HK-2 (cell line): ENCODE data around the gene NARF.
A peak's percentile ranks its signal among the peaks of the same experiment; 100 is the strongest.
"Not testable (repeated sequence)": the region's sequence is repeated elsewhere in the genome, so short reads cannot be mapped to it uniquely, and the experiment has no call there.

Source experiments
- DNase-seq: peaks from one replicate; pipeline ENCODE4 v3.0.0-alpha.2; 2018; ENCODE audit not compliant: unreplicated experiment

NARF gene

DNA sequence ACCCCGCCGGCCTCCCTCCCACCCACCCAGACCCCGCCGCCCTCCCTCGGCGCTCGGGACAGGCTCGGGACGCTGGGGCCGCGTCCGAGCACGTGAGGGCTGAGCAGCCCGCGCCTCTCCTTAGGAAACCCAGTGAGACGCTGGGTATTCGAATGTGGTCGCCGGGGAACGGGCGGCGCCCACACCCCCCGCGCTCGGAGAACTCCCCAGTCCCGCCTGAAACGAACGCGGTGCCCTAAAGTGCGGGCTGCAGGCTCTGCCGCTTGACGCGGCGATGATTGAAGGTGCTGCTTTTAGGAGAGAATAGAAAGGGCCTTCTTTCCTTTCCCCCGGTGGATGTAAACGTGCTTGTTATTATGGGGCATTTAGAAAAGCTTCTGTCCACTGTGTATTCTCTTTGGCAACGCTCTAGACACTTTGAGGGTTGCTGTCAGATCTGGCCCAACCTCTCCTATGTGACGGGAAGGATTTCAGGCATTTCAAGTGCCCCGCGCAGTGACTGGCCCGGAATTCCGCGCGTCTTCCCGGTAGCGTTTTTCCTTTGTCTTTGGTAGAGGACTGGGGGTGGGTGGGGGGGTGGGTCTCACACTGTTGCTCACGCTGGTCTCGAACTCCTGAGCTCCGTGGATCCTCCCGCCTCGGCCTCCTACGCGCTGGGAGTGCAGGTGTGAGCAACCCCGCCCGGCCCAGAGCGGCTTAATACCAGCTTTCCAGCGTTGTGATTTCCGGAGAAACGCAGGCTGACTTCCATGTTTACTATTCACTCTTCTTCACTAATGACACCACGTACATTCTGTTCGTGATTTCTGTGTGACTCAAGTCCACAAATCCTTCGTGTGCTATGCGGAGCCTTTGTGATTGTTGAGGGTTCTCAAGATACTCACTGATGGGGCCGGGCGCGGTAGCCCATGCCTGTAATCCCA, 39.2 kb downstream of the NARF start:
- peak; percentile 57 for DNase-seq

DNA sequence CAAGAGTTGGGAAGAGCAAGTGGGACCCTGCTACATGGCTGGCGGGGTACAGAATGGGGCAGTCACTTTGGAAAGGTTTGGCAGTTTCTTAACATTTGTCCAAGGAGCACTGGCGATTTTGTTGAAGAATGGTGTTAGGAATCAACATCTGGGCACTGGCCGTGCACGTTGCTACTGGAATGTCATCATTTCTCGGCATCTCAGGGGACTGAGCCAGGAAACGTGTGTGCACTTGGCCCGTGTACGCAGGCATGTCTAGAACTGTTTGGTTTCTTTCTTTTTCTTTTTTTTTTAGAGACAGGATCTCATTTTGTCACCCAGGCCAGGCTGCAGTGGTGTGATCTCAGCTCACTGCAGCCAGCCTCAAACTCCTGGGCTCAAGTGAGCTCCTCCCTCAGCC, 43.7 kb downstream of the NARF start:
- no peak for DNase-seq

DNA sequence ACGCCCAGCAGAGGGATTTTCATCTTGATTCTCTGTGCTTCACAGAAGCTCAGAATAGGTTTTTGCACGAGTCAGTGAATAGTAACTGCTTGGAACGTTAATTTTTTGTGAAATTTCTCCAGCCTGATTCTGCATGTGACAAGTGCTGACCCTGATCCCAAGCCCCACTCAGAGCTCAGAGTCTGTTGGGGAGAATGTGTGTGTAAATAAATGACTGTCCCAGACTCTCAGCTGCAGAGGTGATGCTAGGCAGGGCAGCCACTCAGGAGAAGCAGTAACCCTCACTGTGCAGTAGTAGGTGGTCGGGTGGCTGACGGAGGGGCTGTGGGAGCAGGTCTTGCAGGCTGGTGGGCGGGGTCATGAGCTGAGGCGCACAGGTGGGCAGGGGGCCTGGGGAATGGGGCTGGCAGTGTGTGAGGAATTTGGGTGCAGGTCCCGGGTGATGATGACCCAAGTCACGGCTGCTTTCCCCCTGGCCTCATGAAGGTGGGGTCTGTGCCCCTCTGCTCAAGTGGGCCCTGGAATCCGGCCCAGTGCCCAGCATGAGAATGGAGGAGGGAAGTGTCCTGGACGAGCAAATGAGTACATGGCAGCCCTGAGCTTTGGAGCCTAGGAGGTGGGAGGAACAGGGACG, 44.7 kb downstream of the NARF start:
- no peak for DNase-seq

DNA sequence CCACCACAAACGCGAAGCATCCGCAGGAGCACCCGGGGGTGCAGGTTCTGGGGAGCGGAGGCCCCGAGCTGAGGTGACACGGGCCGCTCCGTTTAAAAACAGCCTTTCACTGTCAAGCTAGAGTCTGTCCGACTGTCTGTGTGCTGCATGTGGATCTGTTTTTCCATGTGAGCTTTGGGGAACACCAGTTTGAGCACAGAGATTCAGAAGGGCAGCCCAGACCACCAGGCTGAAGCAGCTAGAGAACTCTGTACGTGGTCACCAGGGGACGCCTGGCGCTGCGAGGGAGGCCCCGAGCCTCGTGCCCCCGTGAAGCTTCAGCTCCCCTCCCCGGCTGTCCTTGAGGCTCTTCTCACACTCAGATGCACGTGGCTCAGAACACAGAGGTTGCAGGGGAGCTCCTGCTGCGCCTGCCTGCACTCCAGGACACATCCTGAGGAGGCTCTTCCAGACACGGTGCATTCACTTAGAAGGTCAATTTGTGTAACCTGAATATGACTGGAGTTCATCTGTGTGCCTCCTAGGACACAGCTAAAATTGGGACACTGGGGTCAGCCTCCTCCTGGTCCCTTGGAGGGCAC, 45.3 kb downstream of the NARF start:
- no peak for DNase-seq

DNA sequence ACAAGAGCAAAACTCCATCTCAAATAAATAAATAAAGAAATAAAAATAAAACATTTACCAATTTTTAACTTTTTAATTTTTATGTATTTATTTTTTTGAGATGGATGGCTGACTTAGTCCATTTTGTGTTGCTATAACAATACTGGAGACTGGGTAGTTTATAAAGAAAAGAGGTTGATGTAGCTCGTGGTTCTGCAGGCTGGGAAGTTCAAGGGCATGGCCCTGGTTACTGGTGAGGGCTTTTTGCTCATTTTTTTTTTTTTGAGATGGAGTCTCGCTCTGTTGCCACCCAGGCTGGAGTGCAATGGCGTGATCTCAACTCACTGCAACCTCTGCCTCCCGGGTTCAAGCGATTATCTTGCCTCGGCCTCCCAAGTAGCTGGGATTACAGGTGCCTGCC, 46.8 kb downstream of the NARF start:
- DNase-seq = no peak

DNA sequence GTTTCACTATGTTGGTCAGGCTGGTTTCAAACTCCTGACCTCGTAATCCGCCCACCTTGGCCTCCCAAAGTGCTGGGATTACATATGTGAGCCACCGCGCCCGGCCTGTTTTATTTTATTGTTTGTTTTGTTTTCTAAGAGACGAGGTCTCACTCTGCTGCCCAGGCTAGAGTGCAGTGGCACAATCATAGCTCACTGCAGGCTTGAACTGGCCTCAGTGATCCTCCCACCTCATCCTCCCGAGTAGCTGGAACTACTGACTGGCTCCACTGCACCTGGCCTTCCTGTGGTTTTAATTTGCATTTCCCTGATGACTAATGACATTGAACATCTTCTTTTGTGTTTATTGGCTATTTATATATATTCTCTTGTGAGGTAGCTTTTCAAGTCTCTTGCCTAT, 47.9 kb downstream of the NARF start:
- not testable (repeated sequence) for DNase-seq

DNA sequence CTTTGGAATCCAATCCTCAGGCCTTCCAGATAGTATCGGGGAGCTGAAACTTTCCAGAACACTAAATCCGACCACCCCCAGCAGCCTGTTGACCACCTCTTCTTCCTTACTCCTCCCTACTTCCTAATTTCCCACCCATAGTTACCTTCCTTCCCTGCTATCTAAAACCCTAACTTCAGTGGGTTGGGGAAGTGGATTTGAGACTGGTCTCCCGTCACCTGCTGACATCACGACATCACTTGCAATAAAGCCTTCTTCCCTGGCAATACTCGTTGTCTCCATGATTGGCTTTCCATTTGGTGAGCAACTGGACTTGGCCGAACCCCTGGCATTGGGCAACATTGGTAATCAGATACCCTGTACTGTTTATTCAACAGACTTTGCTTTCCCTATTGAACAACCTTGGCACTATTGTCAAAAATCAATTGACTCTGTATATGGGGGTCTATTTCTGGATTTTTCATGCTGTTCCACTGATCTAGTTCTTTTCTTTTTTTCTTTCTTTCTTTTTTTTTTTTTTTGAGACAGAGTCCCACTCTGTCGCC, 49.2 kb downstream of the NARF start:
- DNase-seq = no peak

DNA sequence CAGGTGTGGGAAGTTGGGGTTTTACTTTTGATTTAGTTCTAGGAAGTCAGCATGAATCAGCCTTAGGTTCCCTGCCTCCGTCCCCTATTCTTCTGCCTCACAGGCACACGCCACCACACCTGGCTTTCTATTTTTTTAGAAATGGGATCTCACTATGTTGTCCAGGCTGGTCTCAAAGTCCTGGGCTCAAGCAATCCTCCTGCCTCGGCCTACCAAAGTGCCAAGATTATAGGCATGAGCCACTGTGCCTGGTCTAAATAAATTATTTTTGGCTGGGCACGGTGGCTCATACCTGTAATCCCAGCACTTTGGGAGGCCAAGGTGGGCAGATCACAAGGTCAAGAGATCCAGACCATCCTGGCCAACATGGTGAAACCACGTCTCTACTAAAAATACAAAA, 53.1 kb downstream of the NARF start:
- DNase-seq = not testable (repeated sequence)

DNA sequence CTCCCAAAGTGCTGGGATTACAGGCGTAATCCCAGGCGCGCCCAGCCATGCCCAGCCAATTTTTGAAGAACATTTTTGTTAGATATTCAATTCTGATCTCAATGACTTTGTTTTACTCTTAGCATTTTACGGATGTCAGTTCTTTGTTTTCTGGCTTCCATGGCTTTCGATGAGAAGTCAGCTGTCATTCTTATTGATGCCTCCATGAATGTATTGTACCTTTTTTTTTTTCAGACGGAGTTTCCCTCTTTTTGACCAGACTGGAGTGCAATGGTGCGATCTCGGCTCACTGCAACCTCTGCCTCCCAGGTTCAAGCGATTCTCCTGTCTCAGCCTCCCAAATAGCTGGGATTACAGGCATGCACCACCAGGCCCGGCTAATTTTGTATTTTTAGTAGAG, 55.3 kb downstream of the NARF start:
- not testable (repeated sequence) for DNase-seq

DNA sequence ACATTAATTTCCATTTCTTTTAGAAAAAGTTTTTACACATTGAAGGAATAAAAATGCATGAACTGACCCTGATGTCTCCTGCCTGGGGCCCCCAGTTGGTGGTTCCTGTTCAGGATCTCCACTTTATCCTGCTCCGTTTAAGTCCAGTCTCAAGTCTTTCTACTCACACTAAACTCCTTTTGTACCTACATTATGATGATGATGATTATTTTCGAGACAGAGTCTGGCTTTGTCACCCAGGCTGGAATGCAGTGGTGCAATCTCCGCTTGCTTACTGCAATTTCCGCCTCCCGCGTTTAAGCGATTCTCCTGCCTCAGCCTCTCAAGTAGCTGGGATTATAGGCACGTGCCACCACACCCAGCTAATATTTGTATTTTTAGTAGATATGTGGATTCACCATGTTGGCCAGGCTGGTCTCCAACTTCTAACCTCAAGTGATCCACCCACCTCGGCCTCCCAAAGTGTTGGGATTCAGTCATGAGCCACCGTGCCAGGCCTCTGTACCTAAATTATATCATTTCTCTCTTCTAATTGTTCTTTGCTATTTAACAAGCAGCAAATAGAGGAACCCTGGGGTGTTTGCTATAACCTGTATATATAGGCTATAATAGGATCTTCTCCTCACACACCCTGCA, 58.8 kb downstream of the NARF start:
- DNase-seq = no peak

DNA sequence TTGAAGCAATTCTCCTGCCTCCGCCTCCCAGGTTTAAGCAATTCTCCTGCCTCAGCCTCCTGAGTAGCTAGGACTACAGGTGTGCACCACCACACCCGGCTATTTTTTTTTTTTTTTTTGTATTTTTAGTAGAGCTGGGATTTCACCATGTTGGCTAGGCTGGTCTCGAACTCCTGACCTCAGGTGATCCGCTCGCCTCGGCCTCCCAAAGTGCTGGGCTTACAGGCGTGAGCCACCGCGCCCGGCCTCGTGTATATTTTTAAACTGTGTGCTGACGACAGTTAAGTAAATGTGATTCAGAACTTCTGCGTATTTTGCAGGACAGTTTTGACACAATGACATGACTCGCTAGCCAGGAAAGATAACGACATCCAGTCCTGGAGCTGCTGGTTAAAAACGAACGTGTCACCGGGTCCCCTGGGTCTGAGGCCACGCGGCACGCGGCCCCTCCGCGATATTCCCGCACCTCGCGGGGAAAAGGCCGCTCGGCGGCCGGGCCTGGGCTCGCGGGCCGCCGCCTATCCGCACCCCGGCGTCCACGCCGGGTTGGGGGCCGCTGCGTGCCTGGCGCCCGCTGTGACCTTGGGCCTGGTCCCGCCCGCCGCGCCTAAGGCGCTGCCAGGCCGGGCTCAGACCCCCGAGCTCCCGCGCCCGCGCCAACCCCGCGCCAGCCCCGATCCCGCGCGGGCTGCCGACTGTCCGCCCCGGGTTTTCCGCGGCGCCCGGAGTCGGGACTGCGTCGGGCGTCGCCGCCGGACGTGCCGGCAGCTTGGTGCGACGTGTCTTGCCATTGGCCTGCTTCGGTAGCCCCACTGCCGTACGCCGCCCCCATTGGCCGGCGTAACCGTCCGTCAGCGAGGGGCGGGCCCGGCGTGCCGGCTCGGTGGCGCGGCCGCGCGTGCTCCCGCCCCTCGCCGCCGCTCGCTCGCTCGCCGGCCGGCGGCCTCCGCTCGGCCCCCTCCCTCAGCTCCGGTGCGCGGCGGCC, 60.6 kb downstream of the NARF start, which contains the start of gene FOXK2:
FOXK2 (plus strand) TSS at position 907 of the 985 bp plus-strand sequence. CDS start 157 bp downstream, outside the sequence.
- DNase-seq = peak; percentile 92

DNA sequence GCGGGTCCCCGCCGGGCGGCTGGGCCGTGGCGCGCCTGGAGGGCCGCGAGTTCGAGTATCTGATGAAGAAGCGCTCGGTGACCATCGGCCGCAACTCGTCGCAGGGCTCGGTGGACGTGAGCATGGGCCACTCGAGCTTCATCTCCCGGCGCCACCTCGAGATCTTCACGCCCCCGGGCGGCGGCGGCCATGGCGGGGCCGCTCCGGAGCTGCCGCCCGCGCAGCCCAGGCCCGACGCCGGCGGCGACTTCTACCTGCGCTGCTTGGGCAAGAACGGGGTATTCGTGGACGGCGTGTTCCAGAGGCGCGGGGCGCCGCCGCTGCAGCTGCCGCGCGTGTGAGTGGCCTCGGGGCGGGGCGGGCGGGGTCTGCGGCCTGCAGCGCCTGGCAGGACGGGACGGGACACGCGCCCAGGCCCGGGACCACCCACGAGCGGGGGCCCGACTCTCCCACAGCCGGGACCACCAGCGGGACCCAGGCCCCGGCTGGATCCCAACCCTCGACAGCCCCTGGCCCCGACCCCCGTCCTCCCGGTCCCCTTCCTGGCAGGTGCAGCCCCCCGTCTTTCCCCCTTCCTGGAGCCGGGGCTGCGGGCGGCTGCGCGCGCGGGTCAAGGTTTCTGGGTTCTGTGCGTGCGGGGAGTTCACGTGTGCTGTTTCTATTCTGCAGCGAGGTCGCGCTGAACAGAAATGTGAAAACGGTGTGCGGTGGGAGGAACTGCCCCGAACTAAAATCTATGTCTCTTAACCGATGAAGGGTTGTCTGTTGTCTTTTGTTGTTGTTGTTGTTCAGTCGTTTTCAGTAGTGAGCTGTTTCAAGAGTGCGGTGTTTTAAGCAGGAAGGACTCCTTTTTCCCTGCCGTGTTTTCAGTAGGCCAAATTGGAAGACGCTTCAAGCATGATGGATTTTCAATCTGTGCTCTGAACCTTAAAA, 61.7 kb downstream of the NARF start:
- peak; percentile 35 for DNase-seq

DNA sequence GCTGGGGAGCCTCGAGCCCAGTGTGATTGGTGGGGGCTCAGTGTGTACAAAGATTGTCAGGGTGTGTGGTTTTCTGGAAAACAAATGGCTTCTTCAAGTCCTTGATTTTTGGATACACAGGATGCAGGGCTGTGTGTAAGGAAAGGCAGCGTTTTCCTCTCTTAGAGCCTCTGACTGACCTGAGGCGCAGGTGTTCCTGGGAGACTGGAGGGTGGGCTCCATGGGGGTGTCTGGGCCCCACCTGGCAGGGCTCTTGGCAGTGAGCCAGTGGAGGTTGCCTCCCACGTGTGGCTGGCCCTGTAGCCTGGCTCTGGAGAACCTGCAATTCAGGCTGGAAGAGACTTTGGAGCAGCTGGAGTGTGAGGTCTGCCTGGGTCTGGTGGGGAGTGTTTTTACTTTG, 66.0 kb downstream of the NARF start:
- DNase-seq = no peak

DNA sequence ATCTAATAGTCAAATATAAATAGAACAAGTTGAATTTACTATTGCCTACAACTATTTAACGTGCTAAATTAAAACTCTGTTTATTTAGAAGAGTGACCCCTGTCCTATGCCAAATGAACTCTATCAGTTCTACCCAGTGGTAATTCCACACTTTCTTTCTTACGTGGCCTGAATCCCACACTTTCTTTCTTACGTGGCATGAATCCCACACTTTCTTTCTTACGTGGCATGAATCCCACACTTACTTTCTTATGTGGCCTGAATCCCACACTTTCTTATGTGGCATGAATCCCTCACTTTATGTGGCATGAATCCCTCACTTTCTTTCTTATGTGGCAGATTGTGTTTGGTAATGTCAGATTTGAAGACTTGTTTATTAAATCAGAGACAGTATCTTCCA, 67.2 kb downstream of the NARF start:
- DNase-seq = no peak

DNA sequence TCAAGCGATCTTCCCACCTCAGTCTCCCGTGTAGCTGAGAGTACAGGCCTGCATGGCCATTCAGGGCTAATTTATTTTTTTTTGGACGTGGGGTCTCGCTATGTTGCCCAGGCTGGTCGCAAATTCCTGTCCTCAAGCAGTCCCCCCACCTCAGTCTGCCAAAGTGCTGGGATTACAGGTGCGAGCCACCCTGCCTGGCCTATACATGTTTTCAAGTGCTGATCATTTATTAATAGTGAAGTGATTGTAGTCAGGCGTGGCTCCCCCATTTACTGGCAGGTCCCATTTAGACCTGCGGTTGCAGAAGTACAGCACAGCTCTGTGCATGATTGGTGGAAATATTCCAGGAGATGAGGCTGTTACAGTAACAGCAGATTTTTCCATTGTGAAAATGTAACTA, 69.4 kb downstream of the NARF start:
- DNase-seq = no peak

DNA sequence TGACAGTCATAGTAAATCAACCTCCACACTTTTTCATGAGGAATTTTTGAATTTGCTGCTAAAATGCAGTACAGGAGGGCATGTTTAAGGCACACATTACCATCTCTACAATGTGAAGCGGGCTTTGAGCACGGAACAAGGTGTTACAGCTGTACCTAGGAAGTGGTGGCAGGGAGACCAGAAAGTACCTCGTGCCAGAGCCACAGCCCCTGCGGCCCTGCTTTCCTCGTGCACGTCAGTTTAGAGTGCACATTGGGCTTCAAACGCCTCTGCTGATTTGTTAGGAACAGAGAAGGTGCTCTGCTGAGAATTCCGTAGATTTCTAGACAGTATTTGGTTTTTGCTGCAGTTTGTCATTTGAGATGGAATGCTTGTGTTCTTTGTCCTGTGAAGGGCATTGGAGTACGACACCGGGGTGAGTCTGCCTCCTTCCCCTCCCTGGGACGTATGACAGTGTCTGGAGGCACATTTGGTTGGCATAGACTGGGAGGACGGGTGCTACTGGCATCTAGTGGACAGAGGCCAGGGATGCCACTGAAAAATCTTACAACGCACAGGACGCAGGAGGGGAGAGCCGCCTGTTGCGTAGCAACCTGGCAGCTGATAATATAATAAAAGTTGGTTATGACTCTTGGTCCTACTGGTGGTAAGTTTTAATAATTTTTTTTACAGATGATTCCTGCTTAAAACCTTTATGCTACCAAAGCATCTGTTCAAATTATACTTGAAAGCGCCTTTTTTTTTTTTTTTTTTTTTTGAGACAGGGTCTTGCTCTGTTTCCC, 70.1 kb downstream of the NARF start:
- peak; percentile 68 for DNase-seq

DNA sequence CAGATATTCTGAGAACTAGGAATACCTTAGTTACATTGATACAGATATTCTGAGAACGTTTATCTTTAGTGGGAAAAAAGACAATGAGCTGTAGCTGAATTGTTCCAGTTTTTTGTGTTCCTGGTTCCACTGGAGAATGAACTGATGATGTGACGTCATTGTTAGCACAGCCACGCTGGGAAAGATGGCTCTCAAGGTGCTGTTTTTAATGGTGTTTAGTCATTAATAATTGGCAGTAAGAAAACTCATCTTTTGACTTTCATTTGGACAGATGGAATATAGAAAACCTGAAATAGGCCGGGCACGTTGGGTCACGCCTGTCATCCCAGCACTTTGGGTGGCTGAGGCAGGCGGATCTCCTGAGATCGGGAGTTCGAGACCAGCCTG, 71.4 kb downstream of the NARF start:
- DNase-seq = no peak

DNA sequence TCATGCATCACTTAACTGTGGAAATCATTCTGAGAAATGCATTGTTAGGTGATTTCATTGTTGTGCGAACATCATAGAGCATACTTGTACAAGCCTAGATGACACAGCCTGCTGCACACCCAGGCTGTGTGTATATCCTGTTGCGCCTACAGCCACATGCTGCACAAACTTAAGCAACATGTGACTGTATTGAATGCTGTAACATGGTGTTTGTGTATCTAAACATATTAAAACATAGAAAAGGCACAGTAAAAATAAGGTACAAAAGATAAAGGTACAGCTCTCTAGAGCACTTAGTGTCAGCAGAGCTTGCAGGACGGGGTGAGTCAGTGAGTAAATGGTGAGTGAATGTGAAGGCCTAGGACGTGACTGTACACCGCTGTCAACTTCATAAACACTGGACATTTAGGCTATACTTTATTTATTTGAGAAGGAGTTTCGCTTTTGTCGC, 72.9 kb downstream of the NARF start:
- peak; percentile 21 for DNase-seq

DNA sequence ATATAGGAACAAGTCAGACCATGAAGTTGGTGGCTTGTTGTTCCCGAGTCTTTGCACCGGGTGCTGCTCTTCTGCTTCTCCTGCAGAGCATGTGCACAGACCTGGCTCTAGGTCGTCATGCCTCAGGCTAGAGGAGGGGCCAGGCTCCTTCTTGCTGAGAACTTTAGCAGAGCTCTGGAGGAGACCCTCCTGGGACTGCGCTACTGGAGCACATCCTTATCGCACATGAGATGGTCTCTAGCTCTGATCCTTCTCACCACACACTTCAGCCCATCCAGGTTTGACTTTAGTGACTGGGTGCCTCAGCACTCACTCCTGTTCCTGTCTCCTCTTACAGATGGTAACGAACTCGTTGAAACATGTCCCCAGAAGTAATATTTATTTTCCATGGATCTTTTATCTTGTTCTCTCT, 75.9 kb downstream of the NARF start:
- no peak for DNase-seq
